RWPE2 (cell line): Measurements from ENCODE around the gene ANKRD37.

Source experiments
- ATAC-seq: fragments of 200-7000 bp; cut with Tn5 transposase; 3 replicates; pipeline ENCODE4 v1.9.1; 2021; ENCODE audit warnings: low read depth
- DNase-seq: peaks from one replicate; pipeline ENCODE4 v3.0.0-alpha.2; 2020; ENCODE audit warnings: low spot score
- H3K27ac ChIP-seq: fragments of 450-650 bp; 2 replicates; pipeline ENCODE4 v1.5.1; 2017; ENCODE audit warnings: mild to moderate bottlenecking; ENCODE audit not compliant: poor library complexity, severe bottlenecking
- H3K27me3 ChIP-seq: fragments of 250-450 bp; sonication (Bioruptor Pico); 2 replicates; pipeline ENCODE4 v1.5.1; 2021; ENCODE audit warnings: mild to moderate bottlenecking, moderate library complexity; ENCODE audit not compliant: insufficient read depth, poor library complexity, severe bottlenecking
- H3K36me3 ChIP-seq: fragments of 250-450 bp; sonication (Bioruptor Pico); 2 replicates; pipeline ENCODE4 v1.5.1; 2020; ENCODE audit warnings: low read depth, mild to moderate bottlenecking, moderate library complexity
- H3K4me1 ChIP-seq: fragments of 250-450 bp; sonication (Bioruptor Pico); 2 replicates; pipeline ENCODE4 v1.5.1; 2021; ENCODE audit warnings: mild to moderate bottlenecking, moderate library complexity; ENCODE audit not compliant: insufficient read depth, poor library complexity, severe bottlenecking
- H3K4me3 ChIP-seq: fragments of 250-450 bp; sonication (Bioruptor Pico); 2 replicates; pipeline ENCODE4 v1.5.1; 2021; ENCODE audit warnings: mild to moderate bottlenecking, moderate library complexity; ENCODE audit not compliant: severe bottlenecking
- H3K9me3 ChIP-seq: fragments of 250-450 bp; sonication (Bioruptor Pico); 2 replicates; pipeline ENCODE4 v1.5.1; 2021; ENCODE audit warnings: mild to moderate bottlenecking, moderate library complexity; ENCODE audit not compliant: severe bottlenecking
- CTCF ChIP-seq: fragments of 450-650 bp; IDR thresholded peaks from one replicate; pipeline ENCODE4 v1.5.1; 2017; ENCODE audit warnings: mild to moderate bottlenecking, moderate library complexity; ENCODE audit not compliant: poor library complexity, severe bottlenecking

Gene ANKRD37

DNA sequence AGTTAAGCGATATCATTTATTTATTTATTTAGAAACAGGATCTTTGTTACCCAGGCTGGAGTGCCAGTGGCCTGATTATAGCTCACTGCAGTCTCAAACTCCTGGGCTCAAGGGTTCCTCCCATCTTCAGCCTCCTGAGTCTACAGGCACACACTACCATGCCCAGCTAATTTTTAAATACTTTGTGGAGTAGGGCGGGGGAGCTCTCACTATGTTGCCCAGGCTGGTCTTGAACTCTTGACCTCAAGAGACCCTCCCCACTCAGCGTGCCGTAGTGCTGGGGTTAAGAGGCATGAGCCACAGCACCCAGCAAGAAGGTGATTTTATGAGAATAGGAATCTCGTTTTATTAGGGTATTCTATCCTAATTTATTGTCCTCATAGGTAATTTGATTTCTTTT lies 33.0 kb downstream of the ANKRD37 start:
- ATAC-seq, result no peak
- no peaks in the 10 kb centered on the region for H3K36me3 ChIP-seq
- H3K4me3 ChIP-seq, result no peak overlapping the region
- DNase-seq, result no peak
- no peak overlapping the region for H3K27ac ChIP-seq
- no peak for TF ChIP-seq CTCF
- H3K27me3 ChIP-seq, result no peaks in the 10 kb centered on the region
- H3K4me1 ChIP-seq, result peaks cover 2% of the 10 kb centered on the region
- no peaks in the 10 kb centered on the region for H3K9me3 ChIP-seq

- no peak for DNase-seq
- TF ChIP-seq CTCF, result no peak
- H3K4me3 ChIP-seq, result no peak overlapping the region
- H3K36me3 ChIP-seq, result no peaks in the 10 kb centered on the region
- H3K9me3 ChIP-seq, result no peaks in the 10 kb centered on the region
- no peak for ATAC-seq
- H3K4me1 ChIP-seq, result no peaks in the 10 kb centered on the region
- no peak overlapping the region for H3K27ac ChIP-seq
- H3K27me3 ChIP-seq, result no peaks in the 10 kb centered on the region
Measured at GRCh38 chr4:185435466-185435865, 38.8 kb downstream of the ANKRD37 start.

DNA sequence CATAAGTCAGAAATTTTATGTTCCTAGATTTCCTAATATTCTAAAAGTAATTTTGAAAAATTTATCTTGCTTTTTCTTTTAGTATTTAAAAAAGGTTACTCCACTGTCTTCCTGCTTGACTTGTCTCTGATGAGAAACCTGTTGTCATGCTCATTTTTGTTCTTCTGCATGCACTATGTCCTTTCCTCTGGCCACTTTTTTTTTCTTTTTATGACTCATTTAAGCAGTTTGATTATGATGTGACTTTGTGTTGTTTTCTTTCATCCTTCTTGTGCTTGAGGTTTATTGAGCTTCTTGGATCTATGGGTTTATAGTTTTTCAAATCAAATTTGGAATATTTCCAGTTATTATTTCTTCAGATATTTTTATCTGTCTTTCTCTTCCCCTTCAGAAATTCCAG lies 41.2 kb downstream of the ANKRD37 start:
- Histone ChIP-seq H3K36me3 (no peaks in the 10 kb centered on the region), H3K27me3 (no peaks in the 10 kb centered on the region), H3K4me1 (no peaks in the 10 kb centered on the region), H3K9me3 (no peaks in the 10 kb centered on the region), H3K4me3 (no peak overlapping the region), H3K27ac (no peak overlapping the region)
- no peak for DNase-seq
- TF ChIP-seq CTCF, result no peak
- no peak for ATAC-seq

DNA sequence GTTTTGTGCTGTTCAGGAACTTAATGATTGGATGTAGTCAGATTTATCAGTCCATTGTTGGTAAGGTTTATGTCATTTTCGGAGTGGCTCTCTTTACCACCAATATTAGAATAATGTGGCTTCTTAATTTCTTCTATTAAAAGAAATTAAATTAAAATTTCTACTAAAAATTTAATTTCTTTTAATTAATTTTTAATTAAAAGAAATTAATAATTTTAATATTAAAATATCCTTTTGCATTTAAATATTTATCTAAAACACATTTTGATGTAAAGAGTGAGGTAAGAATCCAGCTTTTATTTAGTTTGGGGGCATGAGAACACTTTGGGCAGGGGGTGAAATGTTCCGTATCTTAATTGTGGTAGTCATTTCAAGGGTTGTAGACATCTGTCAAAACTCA lies 44.8 kb downstream of the ANKRD37 start:
- DNase-seq (no peak), ATAC-seq (no peak)
- H3K27me3 ChIP-seq, result no peaks in the 10 kb centered on the region
- H3K4me3 ChIP-seq, result no peak overlapping the region
- no peaks in the 10 kb centered on the region for H3K4me1 ChIP-seq
- H3K27ac ChIP-seq, result no peak overlapping the region
- H3K36me3 ChIP-seq, result no peaks in the 10 kb centered on the region
- no peak for TF ChIP-seq CTCF
- H3K9me3 ChIP-seq, result no peaks in the 10 kb centered on the region

- no peak for ATAC-seq
- H3K4me3 ChIP-seq, result no peak overlapping the region
- TF ChIP-seq CTCF, result no peak
Measured at GRCh38 chr4:185445209-185445608, 48.6 kb downstream of the ANKRD37 start.

More at GRCh38 chr4:185445209-185445608, 48.6 kb downstream of the ANKRD37 start:
- Histone ChIP-seq H3K36me3 (no peaks in the 10 kb centered on the region), H3K27me3 (no peaks in the 10 kb centered on the region), H3K4me1 (no peaks in the 10 kb centered on the region), H3K9me3 (no peaks in the 10 kb centered on the region), H3K27ac (no peak overlapping the region)
- no peak for DNase-seq
